ENCODE results near the gene ACE.

ACE gene

DNA sequence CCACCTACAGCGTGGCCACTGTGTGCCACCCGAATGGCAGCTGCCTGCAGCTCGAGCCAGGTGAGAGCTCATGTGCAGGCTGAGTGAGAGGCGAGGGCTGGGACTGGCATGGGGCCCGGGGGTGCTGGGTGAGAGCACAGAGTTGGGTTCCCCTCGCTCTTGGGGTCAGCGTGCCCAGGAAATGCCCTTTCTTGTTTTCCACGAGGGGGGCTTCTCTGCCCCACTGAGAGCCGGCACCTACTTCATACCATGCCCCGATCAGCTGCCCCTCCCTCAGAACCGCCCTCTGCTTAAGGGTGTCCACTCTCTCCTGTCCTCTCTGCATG lies 10.1 kb downstream of the ACE start:
- TF ChIP-seq, protein P1, sequence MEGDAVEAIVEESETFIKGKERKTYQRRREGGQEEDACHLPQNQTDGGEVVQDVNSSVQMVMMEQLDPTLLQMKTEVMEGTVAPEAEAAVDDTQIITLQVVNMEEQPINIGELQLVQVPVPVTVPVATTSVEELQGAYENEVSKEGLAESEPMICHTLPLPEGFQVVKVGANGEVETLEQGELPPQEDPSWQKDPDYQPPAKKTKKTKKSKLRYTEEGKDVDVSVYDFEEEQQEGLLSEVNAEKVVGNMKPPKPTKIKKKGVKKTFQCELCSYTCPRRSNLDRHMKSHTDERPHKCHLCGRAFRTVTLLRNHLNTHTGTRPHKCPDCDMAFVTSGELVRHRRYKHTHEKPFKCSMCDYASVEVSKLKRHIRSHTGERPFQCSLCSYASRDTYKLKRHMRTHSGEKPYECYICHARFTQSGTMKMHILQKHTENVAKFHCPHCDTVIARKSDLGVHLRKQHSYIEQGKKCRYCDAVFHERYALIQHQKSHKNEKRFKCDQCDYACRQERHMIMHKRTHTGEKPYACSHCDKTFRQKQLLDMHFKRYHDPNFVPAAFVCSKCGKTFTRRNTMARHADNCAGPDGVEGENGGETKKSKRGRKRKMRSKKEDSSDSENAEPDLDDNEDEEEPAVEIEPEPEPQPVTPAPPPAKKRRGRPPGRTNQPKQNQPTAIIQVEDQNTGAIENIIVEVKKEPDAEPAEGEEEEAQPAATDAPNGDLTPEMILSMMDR (conservative IDR thresholded peaks at IDR 0.05; ENCODE audit: low read depth, low read length) = no peak
- DNase-seq (ENCODE audit: low read depth) = no peak
- no peak overlapping the region for H3K4me3 ChIP-seq (ENCODE audit: low read length)

DNA sequence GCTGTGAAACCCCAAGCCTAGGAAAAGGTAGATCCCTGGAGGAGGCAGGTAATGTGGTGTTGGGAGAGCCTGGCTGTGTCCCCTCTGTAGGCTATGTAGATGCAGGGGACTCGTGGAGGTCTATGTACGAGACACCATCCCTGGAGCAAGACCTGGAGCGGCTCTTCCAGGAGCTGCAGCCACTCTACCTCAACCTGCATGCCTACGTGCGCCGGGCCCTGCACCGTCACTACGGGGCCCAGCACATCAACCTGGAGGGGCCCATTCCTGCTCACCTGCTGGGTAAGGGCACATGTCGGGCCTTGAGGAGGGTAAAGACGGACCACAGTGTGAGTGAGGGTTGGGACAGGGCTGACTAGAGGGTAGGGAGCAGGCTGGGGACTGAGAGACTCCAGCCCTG lies 12.0 kb downstream of the ACE start:
- DNase-seq (ENCODE audit: low read depth) = no peak
- no peak overlapping the region for H3K4me3 ChIP-seq (ENCODE audit: low read length)
- TF ChIP-seq, protein P1 (conservative IDR thresholded peaks at IDR 0.05; ENCODE audit: low read depth, low read length) = no peak

DNA sequence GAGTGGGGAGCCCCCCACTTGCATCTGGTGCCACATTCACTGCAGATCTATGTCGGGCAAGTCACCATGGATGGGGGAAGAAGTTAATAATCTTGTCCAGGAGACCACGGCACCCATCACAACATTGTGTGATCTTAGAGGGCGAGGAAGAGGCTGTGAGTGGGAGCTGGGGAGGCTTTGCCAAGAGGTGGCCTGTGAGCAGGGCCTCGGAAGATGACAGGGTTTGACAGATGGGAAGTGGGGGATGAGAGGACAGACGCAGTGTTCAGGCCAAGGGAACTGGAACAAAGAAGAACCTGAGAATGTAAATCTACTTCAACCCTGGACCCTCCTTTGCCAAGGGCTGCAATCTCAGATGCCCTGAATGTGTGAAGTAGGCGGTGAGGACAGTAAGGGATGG lies 12.4 kb downstream of the ACE start:
- no peak overlapping the region for H3K4me3 ChIP-seq (ENCODE audit: low read length)
- TF ChIP-seq, protein P1 (conservative IDR thresholded peaks at IDR 0.05; ENCODE audit: low read depth, low read length) = no peak
- no peak for DNase-seq (ENCODE audit: low read depth)

DNA sequence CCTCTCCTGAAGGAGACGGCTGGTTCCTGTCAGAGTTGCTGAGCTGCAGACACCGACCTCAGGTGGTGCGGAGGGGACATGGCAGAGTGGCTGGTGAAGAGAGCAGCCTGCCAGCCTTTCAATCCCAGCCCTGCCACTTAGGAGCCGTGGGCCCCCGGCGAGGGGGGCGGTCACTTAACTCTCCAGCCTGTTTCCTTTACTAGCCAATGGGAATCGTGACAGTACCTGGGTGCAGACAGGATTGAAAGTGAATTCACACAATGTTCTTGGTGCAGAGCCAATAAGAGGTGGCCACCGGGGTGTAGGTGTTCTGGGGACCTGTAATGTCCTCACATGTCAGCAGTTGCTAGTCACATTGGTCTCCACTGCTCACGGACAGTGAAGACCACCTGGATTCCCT lies 13.5 kb downstream of the ACE start:
- H3K4me3 ChIP-seq (ENCODE audit: low read length) = no peak overlapping the region
- TF ChIP-seq, protein P1 (conservative IDR thresholded peaks at IDR 0.05; ENCODE audit: low read depth, low read length) = no peak
- no peak for DNase-seq (ENCODE audit: low read depth)

DNA sequence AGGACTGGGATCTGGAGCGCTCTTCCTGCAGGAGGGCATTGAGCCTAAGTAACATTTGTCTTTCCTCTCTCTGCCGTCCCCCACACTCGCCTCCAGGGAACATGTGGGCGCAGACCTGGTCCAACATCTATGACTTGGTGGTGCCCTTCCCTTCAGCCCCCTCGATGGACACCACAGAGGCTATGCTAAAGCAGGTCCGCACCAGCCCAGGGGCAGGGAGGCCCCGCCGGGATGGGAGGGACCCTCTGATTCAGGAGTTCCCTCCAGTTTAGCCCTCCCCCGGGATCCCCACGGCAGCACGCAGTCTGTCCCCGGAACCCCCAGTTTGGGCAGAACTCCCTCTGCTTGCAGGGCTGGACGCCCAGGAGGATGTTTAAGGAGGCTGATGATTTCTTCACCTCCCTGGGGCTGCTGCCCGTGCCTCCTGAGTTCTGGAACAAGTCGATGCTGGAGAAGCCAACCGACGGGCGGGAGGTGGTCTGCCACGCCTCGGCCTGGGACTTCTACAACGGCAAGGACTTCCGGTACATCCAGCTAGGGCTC lies 14.1 kb downstream of the ACE start:
- no peak for DNase-seq (ENCODE audit: low read depth)
- H3K4me3 ChIP-seq (ENCODE audit: low read length) = no peak overlapping the region
- TF ChIP-seq, protein P1 (conservative IDR thresholded peaks at IDR 0.05; ENCODE audit: low read depth, low read length) = no peak

DNA sequence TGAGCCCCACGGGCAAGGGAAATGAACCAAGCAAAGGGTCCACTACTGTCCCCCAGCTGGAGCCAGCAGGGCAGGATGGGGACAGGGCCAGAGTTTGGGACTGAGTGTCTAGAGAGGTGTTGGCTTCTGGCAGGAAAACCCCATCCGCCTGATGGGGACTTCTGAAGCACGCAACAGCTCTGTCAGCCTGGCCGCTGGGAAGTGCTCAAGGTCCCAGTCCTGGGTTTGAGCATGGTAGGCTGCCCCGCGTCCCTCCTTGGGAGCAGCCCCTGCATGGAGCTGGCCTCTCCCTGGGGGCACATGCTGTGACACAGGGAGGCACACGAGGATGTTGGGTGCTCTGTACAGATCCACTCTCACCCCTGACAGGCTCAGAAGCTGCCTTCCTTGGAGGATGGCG lies 14.6 kb downstream of the ACE start:
- no peak overlapping the region for H3K4me3 ChIP-seq (ENCODE audit: low read length)
- TF ChIP-seq, protein P1 (conservative IDR thresholded peaks at IDR 0.05; ENCODE audit: low read depth, low read length) = no peak
- no peak for DNase-seq (ENCODE audit: low read depth)

DNA sequence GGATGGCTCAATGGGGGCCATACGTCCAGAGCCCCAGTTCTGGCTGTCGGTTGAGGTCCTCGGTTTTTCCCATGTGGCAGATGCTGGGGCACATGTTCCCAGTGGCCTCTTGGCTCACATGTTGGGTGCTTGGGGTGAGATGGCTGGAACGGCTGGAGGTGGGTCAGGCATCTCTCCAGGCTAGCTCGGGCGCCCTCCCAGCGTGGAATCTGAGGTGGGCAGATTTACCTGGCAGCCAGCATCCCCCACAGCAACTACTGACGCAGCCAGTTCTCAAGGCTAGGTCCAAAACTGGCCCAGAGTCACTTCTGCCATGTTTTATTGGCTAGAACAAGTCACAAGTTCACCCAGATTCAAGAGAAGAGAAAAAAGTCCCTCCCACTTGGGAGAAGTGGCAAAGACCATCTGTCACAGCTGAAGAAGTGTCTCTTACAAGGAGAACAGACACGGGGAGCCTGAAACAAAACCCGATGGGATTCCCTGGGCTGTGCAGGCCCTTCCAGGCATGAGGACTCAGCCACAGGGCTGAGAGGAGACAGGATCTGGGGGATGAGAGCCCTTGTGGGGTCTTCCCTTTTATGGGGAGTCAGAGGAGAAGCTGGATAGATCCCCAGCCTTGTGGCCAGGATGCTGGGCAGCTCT lies 15.2 kb downstream of the ACE start:
- DNase-seq (ENCODE audit: low read depth) = no peak
- TF ChIP-seq, protein P1 (conservative IDR thresholded peaks at IDR 0.05; ENCODE audit: low read depth, low read length) = no peak
- no peak overlapping the region for H3K4me3 ChIP-seq (ENCODE audit: low read length)

Measured in retinal pigment epithelial cell (primary cell).